ENCODE measurements around the gene HSD17B1. TPM values are rescaled to one million over a fixed set of nuclear protein-coding genes. Genes with fewer than 3 reads are reported as not detected.

Gene HSD17B1
- total and polyA plus RNA-seq, 2 of the 13 experiments (the other 11 are each of a cell fraction or from before 2014, with no cell fraction given): 0.54 to 0.93 TPM

DNA sequence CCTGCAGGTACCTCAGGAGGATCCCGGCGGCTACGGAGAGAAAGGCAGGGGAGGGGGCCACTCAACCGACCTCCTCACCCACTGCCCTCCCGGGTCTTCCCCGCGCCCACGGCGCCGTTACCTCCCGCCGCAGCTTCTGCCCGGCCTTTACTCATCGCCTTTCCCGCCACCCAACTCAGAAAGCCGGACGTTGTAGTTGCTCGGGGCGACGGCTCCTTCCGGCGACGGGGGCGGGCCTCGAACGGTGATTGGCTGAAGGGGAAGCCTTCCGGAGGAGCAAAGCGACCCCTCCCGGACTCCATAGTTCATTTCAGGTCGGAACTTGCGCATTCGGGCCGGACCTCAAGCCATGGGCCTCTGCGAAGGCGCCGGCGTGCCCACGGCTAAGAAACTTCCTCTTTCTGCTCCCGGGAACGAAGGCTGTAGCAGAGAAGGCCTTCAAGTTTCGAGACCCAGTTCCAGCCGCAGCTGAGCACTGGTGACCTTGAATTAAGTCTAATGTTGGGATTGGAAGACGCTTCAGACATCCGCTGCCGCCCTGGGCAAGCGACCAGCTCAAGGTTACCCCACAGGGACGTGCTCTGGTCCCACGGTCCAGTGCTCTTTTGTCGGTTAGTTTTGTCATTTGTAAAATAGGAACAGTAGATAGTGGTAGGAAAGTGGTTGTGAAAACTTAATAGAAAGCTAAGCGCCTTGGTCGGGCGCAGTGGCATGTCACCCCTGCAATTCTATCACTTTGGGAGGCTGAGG lies 25.0 kb downstream of the HSD17B1 start, which contains the start of gene PSMC3IP (continued):
- TF ChIP-seq ATF7 (IDR thresholded peaks at IDR 0.05): no peak
- 0 out of 2 replicates have a peak, but pooled peaks have one; percentile 24 for TF ChIP-seq ATF7 (CRISPR knock-in tag; IDR thresholded peaks at IDR 0.05)
- TF ChIP-seq CC2D1A (CRISPR knock-in tag; IDR thresholded peaks at IDR 0.05): 0 out of 2 replicates have a peak, but pooled peaks have one; percentile 14
- peak; percentile 41; the same call in 1 of the 2 replicates for TF ChIP-seq BHLHE40 (IDR thresholded peaks at IDR 0.05; ENCODE audit: low read length)
- no peak for TF ChIP-seq ZNF12 (CRISPR knock-in tag; IDR thresholded peaks at IDR 0.05)
- TF ChIP-seq, protein P1, sequence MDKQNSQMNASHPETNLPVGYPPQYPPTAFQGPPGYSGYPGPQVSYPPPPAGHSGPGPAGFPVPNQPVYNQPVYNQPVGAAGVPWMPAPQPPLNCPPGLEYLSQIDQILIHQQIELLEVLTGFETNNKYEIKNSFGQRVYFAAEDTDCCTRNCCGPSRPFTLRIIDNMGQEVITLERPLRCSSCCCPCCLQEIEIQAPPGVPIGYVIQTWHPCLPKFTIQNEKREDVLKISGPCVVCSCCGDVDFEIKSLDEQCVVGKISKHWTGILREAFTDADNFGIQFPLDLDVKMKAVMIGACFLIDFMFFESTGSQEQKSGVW (CRISPR knock-in tag; IDR thresholded peaks at IDR 0.05; ENCODE audit: borderline replicate concordance): no peak
- peak; percentile 22; the same call in 1 of the 2 replicates for TF ChIP-seq ZSCAN21 (CRISPR knock-in tag; IDR thresholded peaks at IDR 0.05; ENCODE audit: borderline replicate concordance)
- TF ChIP-seq FOXK1 (CRISPR knock-in tag; IDR thresholded peaks at IDR 0.05; ENCODE audit: borderline replicate concordance, low read depth): peak; percentile 63; the same call in 1 of the 2 replicates
- peak; percentile 89 for TF ChIP-seq IRX3 (CRISPR knock-in tag; IDR thresholded peaks at IDR 0.05; ENCODE audit: borderline replicate concordance, low read depth)
- peak; percentile 93 for TF ChIP-seq HNRNPLL (IDR thresholded peaks at IDR 0.05; ENCODE audit: low read depth, low read length, poor library complexity, severe bottlenecking)
- TF ChIP-seq, protein P2, sequence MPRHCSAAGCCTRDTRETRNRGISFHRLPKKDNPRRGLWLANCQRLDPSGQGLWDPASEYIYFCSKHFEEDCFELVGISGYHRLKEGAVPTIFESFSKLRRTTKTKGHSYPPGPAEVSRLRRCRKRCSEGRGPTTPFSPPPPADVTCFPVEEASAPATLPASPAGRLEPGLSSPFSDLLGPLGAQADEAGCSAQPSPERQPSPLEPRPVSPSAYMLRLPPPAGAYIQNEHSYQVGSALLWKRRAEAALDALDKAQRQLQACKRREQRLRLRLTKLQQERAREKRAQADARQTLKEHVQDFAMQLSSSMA (CRISPR knock-in tag; IDR thresholded peaks at IDR 0.05): peak; percentile 76
- peak; percentile 63 for TF ChIP-seq SATB2 (CRISPR knock-in tag; IDR thresholded peaks at IDR 0.05)
- TF ChIP-seq, protein P3, sequence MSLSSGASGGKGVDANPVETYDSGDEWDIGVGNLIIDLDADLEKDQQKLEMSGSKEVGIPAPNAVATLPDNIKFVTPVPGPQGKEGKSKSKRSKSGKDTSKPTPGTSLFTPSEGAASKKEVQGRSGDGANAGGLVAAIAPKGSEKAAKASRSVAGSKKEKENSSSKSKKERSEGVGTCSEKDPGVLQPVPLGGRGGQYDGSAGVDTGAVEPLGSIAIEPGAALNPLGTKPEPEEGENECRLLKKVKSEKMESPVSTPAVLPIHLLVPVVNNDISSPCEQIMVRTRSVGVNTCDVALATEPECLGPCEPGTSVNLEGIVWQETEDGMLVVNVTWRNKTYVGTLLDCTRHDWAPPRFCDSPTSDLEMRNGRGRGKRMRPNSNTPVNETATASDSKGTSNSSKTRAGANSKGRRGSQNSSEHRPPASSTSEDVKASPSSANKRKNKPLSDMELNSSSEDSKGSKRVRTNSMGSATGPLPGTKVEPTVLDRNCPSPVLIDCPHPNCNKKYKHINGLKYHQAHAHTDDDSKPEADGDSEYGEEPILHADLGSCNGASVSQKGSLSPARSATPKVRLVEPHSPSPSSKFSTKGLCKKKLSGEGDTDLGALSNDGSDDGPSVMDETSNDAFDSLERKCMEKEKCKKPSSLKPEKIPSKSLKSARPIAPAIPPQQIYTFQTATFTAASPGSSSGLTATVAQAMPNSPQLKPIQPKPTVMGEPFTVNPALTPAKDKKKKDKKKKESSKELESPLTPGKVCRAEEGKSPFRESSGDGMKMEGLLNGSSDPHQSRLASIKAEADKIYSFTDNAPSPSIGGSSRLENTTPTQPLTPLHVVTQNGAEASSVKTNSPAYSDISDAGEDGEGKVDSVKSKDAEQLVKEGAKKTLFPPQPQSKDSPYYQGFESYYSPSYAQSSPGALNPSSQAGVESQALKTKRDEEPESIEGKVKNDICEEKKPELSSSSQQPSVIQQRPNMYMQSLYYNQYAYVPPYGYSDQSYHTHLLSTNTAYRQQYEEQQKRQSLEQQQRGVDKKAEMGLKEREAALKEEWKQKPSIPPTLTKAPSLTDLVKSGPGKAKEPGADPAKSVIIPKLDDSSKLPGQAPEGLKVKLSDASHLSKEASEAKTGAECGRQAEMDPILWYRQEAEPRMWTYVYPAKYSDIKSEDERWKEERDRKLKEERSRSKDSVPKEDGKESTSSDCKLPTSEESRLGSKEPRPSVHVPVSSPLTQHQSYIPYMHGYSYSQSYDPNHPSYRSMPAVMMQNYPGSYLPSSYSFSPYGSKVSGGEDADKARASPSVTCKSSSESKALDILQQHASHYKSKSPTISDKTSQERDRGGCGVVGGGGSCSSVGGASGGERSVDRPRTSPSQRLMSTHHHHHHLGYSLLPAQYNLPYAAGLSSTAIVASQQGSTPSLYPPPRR (CRISPR knock-in tag; IDR thresholded peaks at IDR 0.05; ENCODE audit: borderline replicate concordance): peak; percentile 57; the same call in 1 of the 2 replicates
- TF ChIP-seq, protein P4, sequence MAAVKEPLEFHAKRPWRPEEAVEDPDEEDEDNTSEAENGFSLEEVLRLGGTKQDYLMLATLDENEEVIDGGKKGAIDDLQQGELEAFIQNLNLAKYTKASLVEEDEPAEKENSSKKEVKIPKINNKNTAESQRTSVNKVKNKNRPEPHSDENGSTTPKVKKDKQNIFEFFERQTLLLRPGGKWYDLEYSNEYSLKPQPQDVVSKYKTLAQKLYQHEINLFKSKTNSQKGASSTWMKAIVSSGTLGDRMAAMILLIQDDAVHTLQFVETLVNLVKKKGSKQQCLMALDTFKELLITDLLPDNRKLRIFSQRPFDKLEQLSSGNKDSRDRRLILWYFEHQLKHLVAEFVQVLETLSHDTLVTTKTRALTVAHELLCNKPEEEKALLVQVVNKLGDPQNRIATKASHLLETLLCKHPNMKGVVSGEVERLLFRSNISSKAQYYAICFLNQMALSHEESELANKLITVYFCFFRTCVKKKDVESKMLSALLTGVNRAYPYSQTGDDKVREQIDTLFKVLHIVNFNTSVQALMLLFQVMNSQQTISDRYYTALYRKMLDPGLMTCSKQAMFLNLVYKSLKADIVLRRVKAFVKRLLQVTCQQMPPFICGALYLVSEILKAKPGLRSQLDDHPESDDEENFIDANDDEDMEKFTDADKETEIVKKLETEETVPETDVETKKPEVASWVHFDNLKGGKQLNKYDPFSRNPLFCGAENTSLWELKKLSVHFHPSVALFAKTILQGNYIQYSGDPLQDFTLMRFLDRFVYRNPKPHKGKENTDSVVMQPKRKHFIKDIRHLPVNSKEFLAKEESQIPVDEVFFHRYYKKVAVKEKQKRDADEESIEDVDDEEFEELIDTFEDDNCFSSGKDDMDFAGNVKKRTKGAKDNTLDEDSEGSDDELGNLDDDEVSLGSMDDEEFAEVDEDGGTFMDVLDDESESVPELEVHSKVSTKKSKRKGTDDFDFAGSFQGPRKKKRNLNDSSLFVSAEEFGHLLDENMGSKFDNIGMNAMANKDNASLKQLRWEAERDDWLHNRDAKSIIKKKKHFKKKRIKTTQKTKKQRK (IDR thresholded peaks at IDR 0.05; ENCODE audit: low read length): no peak
- no peak for TF ChIP-seq ZFP36L2 (CRISPR knock-in tag; IDR thresholded peaks at IDR 0.05)
- TF ChIP-seq RARA (CRISPR knock-in tag; IDR thresholded peaks at IDR 0.05): peak; percentile 54
- no peak for TF ChIP-seq PAF1 (CRISPR knock-in tag; IDR thresholded peaks at IDR 0.05)
